GM12891 (cell line): ENCODE results near the gene ZNF681.

Source experiments
- PAX5 ChIP-seq: IDR thresholded peaks from 2 replicates; pipeline ENCODE4 v1.6.1; 2011; ENCODE audit warnings: low read length, moderate library complexity, mild to moderate bottlenecking; ENCODE audit not compliant: insufficient read depth, severe bottlenecking
- POLR2A ChIP-seq: IDR thresholded peaks from 2 replicates; pipeline ENCODE4 v1.6.1; 2011; ENCODE audit warnings: low read depth, low read length, control low read depth
- POLR2AphosphoS5 ChIP-seq: IDR thresholded peaks from 2 replicates; pipeline ENCODE4 v1.6.1; 2011; ENCODE audit warnings: low read depth, low read length, control low read depth
- POU2F2 ChIP-seq: IDR thresholded peaks from 2 replicates; pipeline ENCODE4 v1.6.1; 2011; ENCODE audit warnings: low read depth, mild to moderate bottlenecking, control low read depth, low read length, moderate library complexity
- SPI1 ChIP-seq: IDR thresholded peaks from 2 replicates; pipeline ENCODE4 v1.6.1; 2011; ENCODE audit warnings: low read depth, low read length, control low read depth
- TAF1 ChIP-seq: IDR thresholded peaks from 2 replicates; pipeline ENCODE4 v1.6.1; 2011; ENCODE audit warnings: low read depth, low read length, control low read depth

GRCh38 chr19:23776507-23777205 lies 18.0 kb upstream of the ZNF681 start:
- TF ChIP-seq POLR2A (no peak), POLR2AphosphoS5 (no peak), SPI1 (no peak), TAF1 (no peak), POU2F2 (no peak), PAX5 (no peak)
